SK-N-SH treated with all-trans-retinoic acid at 6 μM for 48 hours (cell line): ENCODE data around the gene MIPOL1.

ENCODE experiments used
- ARNTL ChIP-seq: fragments of 450-650 bp; formaldehyde crosslinking; IDR thresholded peaks from 2 replicates; pipeline ENCODE4 v1.5.0; 2020; ENCODE audit warnings: low read depth, mild to moderate bottlenecking, moderate library complexity, borderline replicate concordance
- BACH2 ChIP-seq: fragments of 250-450 bp; sonication (Bioruptor Pico); IDR thresholded peaks from 2 replicates; pipeline ENCODE4 v1.9.0; 2021; ENCODE audit warnings: mild to moderate bottlenecking, borderline replicate concordance
- CSDC2 ChIP-seq: fragments of 250-450 bp; sonication (Bioruptor Pico); IDR thresholded peaks from 2 replicates; pipeline ENCODE4 v1.5.0; 2020; ENCODE audit warnings: mild to moderate bottlenecking, moderate library complexity
- SNAI2 ChIP-seq: fragments of 250-450 bp; sonication (Bioruptor Pico); IDR thresholded peaks from 2 replicates; pipeline ENCODE4 v1.5.0; 2020; ENCODE audit warnings: mild to moderate bottlenecking, moderate library complexity
- TOX ChIP-seq: fragments of 250-450 bp; sonication (Bioruptor Pico); IDR thresholded peaks from 2 replicates; pipeline ENCODE4 v1.8.0; 2021; ENCODE audit warnings: mild to moderate bottlenecking, moderate library complexity, borderline replicate concordance
- ZFP3 ChIP-seq: fragments of 250-450 bp; sonication (Bioruptor Pico); IDR thresholded peaks from 2 replicates; pipeline ENCODE4 v1.5.0; 2020; ENCODE audit warnings: mild to moderate bottlenecking, moderate library complexity
- ZFP30 ChIP-seq: fragments of 450-650 bp; formaldehyde crosslinking; IDR thresholded peaks from 2 replicates; pipeline ENCODE4 v1.5.0; 2022; ENCODE audit warnings: mild to moderate bottlenecking, moderate library complexity
- ZNF70 ChIP-seq: fragments of 450-650 bp; formaldehyde crosslinking; IDR thresholded peaks from 2 replicates; pipeline ENCODE4 v1.5.0; 2020; ENCODE audit warnings: mild to moderate bottlenecking, moderate library complexity
- TF ChIP-seq, protein P1 (sequence below): fragments of 250-450 bp; sonication (Bioruptor Pico); IDR thresholded peaks from 2 replicates; pipeline ENCODE4 v1.5.1; 2020; ENCODE audit warnings: low read depth, mild to moderate bottlenecking, moderate library complexity
- TF ChIP-seq, protein P2 (sequence below): fragments of 250-450 bp; sonication (Bioruptor Pico); IDR thresholded peaks from 2 replicates; pipeline ENCODE4 v1.8.0; 2020; ENCODE audit warnings: mild to moderate bottlenecking, moderate library complexity, borderline replicate concordance
- TF ChIP-seq, protein P3 (sequence below): fragments of 250-450 bp; sonication (Bioruptor Pico); IDR thresholded peaks from 2 replicates; pipeline ENCODE4 v1.5.0; 2020; ENCODE audit warnings: mild to moderate bottlenecking, moderate library complexity
- TF ChIP-seq, protein P4 (sequence below): fragments of 250-450 bp; sonication (Bioruptor Pico); IDR thresholded peaks from 2 replicates; pipeline ENCODE4 v1.5.1; 2021; ENCODE audit warnings: mild to moderate bottlenecking, moderate library complexity

DNA sequence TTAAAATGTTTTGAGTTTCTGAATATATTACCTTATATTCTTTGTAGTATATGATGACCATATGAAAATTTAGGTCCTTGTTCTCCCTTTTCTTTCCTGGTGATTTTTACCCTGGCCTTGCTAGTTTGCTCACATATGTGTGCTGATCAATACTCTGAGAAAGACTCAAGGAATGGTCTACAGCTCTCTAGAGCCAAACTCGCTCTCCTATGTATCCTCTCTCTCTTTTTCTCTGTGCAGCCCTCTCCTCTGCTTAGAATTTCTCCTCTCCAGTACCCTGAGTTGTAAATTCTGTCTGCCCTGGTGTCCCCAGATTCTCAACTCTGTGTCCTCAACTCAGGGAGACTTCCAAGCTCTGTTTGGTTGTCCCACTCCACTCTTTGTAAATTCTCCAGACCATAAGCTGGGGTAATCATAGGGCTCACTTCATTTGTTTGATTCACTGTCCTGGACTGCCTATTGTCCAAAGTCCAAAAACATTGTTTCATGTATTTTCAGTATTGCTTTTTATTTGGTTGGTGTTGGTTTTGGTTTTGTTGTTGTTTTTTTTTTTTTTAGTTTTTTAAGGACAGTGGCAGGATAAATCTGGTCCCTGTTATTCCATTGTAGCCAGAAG, 356.3 kb downstream of the MIPOL1 start:
- no peak for TF ChIP-seq SNAI2 (CRISPR knock-in tag)
- TF ChIP-seq, protein P1, sequence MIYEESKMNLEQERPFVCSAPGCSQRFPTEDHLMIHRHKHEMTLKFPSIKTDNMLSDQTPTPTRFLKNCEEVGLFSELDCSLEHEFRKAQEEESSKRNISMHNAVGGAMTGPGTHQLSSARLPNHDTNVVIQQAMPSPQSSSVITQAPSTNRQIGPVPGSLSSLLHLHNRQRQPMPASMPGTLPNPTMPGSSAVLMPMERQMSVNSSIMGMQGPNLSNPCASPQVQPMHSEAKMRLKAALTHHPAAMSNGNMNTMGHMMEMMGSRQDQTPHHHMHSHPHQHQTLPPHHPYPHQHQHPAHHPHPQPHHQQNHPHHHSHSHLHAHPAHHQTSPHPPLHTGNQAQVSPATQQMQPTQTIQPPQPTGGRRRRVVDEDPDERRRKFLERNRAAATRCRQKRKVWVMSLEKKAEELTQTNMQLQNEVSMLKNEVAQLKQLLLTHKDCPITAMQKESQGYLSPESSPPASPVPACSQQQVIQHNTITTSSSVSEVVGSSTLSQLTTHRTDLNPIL (CRISPR knock-in tag) = no peak
- no peak for TF ChIP-seq ZFP3 (CRISPR knock-in tag)
- TF ChIP-seq, protein P2, sequence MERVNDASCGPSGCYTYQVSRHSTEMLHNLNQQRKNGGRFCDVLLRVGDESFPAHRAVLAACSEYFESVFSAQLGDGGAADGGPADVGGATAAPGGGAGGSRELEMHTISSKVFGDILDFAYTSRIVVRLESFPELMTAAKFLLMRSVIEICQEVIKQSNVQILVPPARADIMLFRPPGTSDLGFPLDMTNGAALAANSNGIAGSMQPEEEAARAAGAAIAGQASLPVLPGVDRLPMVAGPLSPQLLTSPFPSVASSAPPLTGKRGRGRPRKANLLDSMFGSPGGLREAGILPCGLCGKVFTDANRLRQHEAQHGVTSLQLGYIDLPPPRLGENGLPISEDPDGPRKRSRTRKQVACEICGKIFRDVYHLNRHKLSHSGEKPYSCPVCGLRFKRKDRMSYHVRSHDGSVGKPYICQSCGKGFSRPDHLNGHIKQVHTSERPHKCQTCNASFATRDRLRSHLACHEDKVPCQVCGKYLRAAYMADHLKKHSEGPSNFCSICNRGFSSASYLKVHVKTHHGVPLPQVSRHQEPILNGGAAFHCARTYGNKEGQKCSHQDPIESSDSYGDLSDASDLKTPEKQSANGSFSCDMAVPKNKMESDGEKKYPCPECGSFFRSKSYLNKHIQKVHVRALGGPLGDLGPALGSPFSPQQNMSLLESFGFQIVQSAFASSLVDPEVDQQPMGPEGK (CRISPR knock-in tag) = no peak
- TF ChIP-seq, protein P3, sequence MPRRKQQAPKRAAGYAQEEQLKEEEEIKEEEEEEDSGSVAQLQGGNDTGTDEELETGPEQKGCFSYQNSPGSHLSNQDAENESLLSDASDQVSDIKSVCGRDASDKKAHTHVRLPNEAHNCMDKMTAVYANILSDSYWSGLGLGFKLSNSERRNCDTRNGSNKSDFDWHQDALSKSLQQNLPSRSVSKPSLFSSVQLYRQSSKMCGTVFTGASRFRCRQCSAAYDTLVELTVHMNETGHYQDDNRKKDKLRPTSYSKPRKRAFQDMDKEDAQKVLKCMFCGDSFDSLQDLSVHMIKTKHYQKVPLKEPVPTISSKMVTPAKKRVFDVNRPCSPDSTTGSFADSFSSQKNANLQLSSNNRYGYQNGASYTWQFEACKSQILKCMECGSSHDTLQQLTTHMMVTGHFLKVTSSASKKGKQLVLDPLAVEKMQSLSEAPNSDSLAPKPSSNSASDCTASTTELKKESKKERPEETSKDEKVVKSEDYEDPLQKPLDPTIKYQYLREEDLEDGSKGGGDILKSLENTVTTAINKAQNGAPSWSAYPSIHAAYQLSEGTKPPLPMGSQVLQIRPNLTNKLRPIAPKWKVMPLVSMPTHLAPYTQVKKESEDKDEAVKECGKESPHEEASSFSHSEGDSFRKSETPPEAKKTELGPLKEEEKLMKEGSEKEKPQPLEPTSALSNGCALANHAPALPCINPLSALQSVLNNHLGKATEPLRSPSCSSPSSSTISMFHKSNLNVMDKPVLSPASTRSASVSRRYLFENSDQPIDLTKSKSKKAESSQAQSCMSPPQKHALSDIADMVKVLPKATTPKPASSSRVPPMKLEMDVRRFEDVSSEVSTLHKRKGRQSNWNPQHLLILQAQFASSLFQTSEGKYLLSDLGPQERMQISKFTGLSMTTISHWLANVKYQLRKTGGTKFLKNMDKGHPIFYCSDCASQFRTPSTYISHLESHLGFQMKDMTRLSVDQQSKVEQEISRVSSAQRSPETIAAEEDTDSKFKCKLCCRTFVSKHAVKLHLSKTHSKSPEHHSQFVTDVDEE = no peak
- TF ChIP-seq TOX (CRISPR knock-in tag) = no peak
- TF ChIP-seq ZNF70 = no peak
- no peak for TF ChIP-seq CSDC2
- TF ChIP-seq, protein P4, sequence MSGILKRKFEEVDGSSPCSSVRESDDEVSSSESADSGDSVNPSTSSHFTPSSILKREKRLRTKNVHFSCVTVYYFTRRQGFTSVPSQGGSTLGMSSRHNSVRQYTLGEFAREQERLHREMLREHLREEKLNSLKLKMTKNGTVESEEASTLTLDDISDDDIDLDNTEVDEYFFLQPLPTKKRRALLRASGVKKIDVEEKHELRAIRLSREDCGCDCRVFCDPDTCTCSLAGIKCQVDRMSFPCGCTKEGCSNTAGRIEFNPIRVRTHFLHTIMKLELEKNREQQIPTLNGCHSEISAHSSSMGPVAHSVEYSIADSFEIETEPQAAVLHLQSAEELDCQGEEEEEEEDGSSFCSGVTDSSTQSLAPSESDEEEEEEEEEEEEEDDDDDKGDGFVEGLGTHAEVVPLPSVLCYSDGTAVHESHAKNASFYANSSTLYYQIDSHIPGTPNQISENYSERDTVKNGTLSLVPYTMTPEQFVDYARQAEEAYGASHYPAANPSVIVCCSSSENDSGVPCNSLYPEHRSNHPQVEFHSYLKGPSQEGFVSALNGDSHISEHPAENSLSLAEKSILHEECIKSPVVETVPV (CRISPR knock-in tag) = no peak
- TF ChIP-seq BACH2 (CRISPR knock-in tag) = no peak
- TF ChIP-seq ARNTL (CRISPR knock-in tag) = no peak
- TF ChIP-seq ZFP30 (CRISPR knock-in tag) = no peak
